NCI-H226 (cell line): ENCODE data around the gene SYK.
"Not testable (repeated sequence)": the region's sequence is repeated elsewhere in the genome, so short reads cannot be mapped to it uniquely, and the experiment has no call there.

Experiments
- DNase-seq: peaks from one replicate; pipeline ENCODE4 v3.0.0-alpha.2; 2015

Gene SYK

DNA sequence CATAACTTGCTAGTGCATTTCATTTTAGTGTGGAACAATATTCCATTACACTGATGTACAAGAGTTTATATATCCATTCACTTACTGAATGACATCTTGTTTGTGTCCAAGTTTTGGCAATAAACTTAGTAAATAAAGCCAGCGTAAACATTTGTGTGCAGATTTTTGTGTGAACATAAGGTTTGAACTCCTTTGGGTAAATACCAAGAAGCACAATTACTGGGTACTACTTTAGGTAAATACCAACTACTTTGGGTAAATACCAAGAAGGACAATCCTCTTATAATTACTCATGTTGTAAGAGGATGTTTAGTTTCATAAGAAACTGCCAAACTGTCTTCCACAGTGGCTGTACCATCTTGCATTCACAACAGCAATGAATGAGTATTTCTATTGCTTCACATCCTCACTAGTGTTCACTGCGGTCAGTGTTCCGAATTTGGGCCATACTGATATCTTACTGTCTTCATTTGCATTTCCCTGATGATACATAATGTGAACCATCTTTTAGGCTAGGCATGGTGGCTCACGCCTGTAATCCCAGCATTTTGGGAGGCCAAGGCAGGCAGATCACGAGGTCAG, 2.3 kb upstream of the SYK start:
- no peak for DNase-seq

- DNase-seq, result no peak
Measured at GRCh38 chr9:90801973-90802322, 329 bp downstream of the SYK start.

DNA sequence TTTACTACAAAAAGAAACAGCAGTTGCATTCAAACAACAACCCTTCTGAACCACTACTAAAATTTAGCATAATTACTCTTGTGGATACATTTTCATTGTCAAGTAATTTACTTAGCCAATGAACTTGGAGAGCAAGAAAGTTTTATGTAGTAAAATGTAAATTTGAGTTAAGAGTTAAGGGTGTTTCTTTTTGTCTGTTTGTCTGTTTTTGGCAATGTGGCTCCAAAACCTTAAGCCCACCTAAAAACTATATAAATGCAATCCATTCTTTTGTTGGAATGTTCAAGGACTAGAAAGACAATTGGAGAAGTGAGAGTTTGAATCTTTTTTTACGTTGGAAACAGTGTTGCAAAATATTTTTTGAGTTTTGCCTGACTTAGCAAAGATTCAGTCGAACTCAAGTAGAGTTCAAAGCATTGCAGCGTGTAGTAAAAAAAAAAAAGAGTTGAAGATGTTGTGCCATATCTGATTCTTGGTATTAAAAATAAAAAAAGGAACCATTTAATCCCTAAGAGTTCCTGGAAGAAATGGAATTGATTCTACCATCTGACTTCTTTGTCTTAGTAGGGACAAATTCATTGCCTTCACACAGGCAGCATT, 867 bp downstream of the SYK start:
- no peak for DNase-seq

DNA sequence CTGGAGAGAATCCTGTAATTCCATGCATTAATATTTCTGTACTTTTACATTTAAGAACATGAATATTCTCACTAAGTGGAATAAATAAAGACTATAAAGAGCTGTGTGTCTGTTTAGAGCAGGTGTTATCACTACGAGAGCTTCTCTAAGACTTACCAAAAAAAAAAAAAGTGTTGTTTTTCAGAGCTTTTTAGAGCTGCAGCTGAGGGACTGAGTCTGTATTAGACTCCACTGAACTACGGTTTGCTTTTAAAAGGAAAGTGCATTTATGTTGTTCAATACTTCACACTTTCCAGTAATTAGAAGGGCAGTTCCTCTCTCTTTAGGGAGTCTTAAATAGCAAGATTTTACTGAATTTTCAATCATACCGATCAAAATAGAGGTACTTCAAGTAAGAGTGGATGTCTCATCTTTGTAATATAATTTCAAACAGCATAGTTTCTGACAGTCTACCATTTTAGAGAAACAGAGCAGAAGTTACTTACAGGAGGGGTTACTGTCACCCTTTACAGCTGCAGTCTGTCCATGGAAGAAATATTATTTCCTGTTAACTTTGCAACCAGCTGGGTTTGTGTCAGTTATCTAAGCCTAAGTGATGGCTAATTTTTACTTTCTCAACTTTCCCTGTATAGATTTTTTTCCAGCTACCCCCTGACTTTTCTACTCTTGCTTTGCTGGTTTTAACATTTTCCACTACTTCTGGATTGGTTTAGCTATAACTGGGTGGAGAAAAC, 2.4 kb downstream of the SYK start:
- DNase-seq, result no peak

- DNase-seq, result no peak
Measured at GRCh38 chr9:90805006-90805996, 3.7 kb downstream of the SYK start.

- DNase-seq, result no peak
Measured at GRCh38 chr9:90807006-90807405, 5.4 kb downstream of the SYK start.

- DNase-seq, result no peak
Measured at GRCh38 chr9:90808398-90808797, 6.8 kb downstream of the SYK start.

DNA sequence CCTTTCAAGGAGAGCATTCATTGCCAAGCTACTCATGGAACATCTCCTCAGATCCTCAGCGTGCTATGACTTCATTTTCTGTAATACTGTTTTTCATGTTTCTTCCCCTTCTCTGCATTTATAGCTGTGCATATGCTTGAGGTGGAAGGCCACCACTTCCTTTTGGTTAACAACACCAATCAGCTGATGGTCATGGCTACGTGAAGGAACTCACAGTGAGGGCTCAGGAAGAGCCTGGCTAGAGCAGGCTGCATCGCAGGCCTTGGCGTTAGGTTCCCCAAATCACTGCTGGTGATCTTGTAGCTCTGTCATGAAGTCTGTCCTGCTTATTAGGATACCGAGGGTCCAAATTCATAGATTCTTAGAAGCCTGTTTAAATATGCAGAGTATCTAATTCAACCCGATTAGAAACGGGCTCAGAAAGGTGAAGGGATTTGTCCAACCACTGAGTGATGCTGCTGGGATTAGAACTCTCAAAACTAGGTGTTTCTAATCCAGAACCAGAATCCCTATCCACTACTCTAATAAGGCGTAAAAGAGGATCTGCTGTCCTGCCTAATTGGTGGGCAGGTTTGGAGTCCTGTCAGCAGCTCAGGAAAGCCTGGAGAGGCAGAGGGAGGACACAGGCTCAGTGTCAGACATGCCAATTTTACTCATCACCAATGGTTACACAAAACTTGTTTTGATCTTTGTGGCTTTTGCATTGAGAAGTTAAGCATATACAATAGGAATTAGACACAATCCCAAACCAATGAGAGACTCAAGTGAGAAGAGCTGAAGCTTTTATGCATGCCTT, 7.5 kb downstream of the SYK start:
- no peak for DNase-seq

DNA sequence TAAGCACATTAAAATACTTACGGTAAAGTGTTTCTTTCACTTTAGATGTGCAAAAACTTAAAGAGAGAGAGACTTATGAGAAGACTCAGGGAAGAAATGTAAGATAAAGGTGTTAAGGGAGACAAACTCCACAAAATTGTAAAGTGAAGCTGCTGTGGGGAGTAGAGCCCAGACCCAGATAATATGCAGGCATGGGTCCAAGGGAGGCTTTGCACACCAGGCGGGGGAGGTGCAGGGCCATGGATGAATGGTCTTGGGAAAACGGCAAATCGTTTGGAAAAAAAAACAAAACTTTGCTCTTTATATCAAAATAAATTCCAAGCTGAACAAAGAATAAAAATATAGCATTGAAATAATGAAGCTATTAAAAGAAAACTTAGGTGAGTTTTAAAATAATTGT, 9.1 kb downstream of the SYK start:
- DNase-seq, result no peak

DNA sequence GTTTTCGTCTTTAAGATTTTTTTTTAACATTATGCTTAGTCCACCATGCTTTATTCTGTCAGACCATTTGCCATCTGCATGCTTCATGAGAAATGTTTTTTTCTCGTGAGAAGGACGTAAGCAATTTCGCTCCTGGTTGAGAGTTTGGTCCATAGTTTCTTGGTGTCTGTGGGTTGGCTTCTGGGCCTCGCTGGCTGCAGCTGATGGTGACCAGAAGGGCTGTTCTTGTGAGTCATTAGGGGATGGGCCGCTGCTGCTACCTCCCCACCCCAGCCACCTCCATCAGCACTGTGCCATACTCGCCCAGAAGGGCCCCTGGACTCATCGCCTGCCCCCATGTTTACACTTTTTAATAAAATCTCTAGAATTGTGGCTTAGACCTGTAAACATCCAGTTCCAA, 11.4 kb downstream of the SYK start:
- no peak for DNase-seq

DNA sequence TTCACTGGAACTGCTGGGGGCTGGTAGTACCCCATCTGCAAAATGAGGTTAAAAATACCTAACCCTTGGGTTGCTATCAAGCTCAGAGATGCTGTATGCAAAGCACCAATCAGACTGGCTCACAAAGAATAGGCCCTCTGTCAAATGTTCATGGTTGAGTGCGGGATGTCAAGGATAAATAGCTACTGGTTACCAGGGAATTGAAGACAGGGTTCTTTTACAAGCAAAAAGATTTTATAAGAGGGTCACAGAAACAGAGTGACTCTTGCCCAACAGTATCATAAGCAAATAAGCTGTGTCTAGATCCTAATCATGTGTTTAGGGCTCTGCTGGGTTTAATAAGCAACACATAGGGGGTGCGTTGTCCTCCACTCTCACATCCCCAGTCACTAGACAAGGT, 11.9 kb downstream of the SYK start:
- no peak for DNase-seq

GRCh38 chr9:90814355-90814754, 12.7 kb downstream of the SYK start:
- DNase-seq, result no peak

GRCh38 chr9:90815183-90815943, 13.7 kb downstream of the SYK start:
- no peak for DNase-seq

GRCh38 chr9:90815944-90816357, 14.3 kb downstream of the SYK start:
- no peak for DNase-seq

DNA sequence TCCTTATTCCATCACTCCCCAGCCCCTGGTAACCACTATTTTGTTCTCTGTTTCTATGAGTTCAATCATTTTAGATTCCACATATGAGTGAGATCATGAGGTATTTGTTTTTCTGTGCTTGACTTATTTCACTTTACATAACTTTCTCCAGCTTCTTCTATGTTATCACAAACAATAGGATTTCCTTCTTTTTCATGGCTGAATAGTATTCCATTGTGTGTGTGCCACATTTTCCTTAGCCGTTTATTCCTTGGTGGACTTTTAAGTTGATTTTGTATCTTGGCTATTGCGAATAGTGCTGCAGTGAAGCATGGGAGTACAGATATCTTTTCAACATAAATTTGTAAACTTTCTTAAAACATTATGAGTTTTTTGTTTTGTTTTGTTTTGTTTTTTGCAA, 15.1 kb downstream of the SYK start:
- DNase-seq, result no peak

DNA sequence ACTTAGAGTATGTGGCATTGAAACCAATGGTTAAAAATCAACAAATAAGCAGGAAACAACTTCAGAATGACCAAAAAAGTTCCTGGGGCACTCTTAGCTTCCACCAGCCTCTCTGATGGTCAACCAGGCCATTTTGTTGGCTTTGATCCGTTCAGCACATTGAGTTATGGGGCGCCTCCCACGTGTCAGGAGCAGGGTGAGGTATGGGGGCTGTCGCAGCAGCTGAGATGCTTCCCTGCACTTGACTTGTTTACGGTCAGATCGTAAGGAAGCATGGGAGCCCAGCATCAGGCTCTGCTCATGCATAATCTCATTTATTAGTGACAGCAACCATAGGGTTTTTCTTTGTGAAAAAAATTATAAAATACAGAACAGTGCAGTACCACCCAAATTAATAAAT, 16.7 kb downstream of the SYK start:
- no peak for DNase-seq

DNA sequence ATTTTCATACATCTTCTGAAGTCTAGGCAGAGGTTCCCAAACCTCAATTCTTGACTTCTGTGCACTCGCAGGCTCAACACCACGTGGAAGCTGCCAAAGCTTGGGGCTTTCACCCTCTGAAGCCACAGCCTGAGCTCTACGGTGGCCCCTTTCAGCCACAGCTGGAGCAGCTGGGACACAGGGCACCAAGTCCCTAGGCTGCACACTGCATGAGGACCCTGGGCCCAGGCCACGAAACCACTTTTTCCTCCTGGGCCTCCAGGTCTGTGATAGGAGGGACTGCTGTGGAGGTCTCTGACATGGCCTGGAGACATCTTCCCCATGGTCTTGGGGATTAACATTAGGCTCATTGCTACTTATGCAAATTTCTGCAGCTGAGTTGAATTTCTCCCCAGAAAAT, 18.8 kb downstream of the SYK start:
- DNase-seq, result not testable (repeated sequence)

GRCh38 chr9:90821236-90821635, 19.6 kb downstream of the SYK start:
- DNase-seq, result not testable (repeated sequence)

GRCh38 chr9:90821697-90822096, 20.1 kb downstream of the SYK start:
- DNase-seq, result no peak

DNA sequence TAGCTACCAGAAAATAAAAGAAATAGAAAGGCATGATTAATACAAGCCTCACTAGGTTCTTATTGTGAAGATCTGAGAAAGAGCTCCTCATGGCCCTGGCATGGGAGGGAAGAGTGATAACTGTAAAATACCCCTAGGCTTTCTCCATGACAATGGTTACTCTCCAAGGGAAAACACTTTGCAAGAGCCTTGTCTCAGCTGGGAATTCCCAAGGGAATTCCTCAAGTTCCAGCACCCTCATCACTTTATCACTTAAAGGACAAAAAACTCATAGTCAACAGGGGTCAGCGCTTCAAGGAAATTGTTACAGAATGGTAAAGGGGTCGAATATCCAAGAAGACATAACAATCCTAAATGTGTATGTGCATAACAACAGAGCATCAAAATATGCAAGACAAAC, 21.2 kb downstream of the SYK start:
- DNase-seq, result no peak

- DNase-seq, result no peak
Measured at GRCh38 chr9:90825586-90825985, 24.0 kb downstream of the SYK start.
